K562 (cell line): Measurements from ENCODE around the gene CREB3L1. TPM values are rescaled to one million over a fixed set of nuclear protein-coding genes. Genes with fewer than 3 reads are reported as not detected.

Source experiments
- CBX2 ChIP-seq: fragments of 200-600 bp; sonication (generic); IDR thresholded peaks from one replicate; pipeline ENCODE4 v1.6.1; 2012; ENCODE audit warnings: mild to moderate bottlenecking, low read length, inconsistent platforms; ENCODE audit not compliant: insufficient read depth, poor library complexity, severe bottlenecking
- CREM ChIP-seq: IDR thresholded peaks from 2 replicates; pipeline ENCODE4 v1.6.1; 2014; ENCODE audit warnings: antibody characterized with exemption, low read depth
- EP400 ChIP-seq: fragments of 450-650 bp; IDR thresholded peaks from 2 replicates; pipeline ENCODE4 v1.6.1; 2017; ENCODE audit warnings: antibody characterized with exemption, mild to moderate bottlenecking, moderate library complexity
- ETV1 ChIP-seq: fragments of 450-650 bp; conservative IDR thresholded peaks from 2 replicates; pipeline ENCODE4 v1.6.1; 2016; ENCODE audit warnings: missing genetic modification characterization, control low read depth, low read depth, missing compliant biosample characterization
- IRF2 ChIP-seq: sonication (generic); formaldehyde crosslinking; IDR thresholded peaks from 2 replicates; pipeline ENCODE4 v1.8.1; 2022; ENCODE audit warnings: mild to moderate bottlenecking, missing genetic modification reagents
- JUN ChIP-seq, 2 experiments: sonication (generic) in 1 of 2; formaldehyde crosslinking in 1 of 2; IDR thresholded peaks; 2 replicates each; pipeline versions ENCODE4 v1.6.1 to v1.8.0; 2012 to 2022; ENCODE audit warnings: borderline replicate concordance in 2 of 2, mild to moderate bottlenecking in 2 of 2, improper control_type of control experiment in 1 of 2, low read depth in 1 of 2, low read length in 1 of 2, missing genetic modification reagents in 1 of 2
- MXI1 ChIP-seq: IDR thresholded peaks from 2 replicates; pipeline ENCODE4 v1.6.1; 2011; ENCODE audit warnings: low read depth, mild to moderate bottlenecking, improper control_type of control experiment, low read length
- MYC ChIP-seq, 2 experiments: fragments of 250-450 bp in 1 of 2; sonication (Bioruptor Pico) in 1 of 2; IDR thresholded peaks; 2 replicates each; pipeline versions ENCODE4 v1.5.1 to v1.6.1; 2012 to 2021; ENCODE audit warnings: low read depth in 2 of 2, borderline replicate concordance in 1 of 2, improper control_type of control experiment in 1 of 2, low read length in 1 of 2, mild to moderate bottlenecking in 1 of 2, moderate library complexity in 1 of 2
- NFATC3 ChIP-seq: fragments of 450-650 bp; IDR thresholded peaks from 2 replicates; pipeline ENCODE4 v1.6.1; 2017; ENCODE audit warnings: mild to moderate bottlenecking
- NFYB ChIP-seq: IDR thresholded peaks from 2 replicates; pipeline ENCODE4 v1.6.1; 2011; ENCODE audit warnings: mild to moderate bottlenecking, moderate library complexity; ENCODE audit not compliant: insufficient read length; ENCODE audit errors: extremely low read depth
- SMARCE1 ChIP-seq: fragments of 450-650 bp; IDR thresholded peaks from 2 replicates; pipeline ENCODE4 v1.7.1; 2016; ENCODE audit warnings: mild to moderate bottlenecking
- STAT5A ChIP-seq: IDR thresholded peaks from 2 replicates; pipeline ENCODE4 v1.6.1; 2012; ENCODE audit warnings: low read length, inconsistent platforms, borderline replicate concordance
- TCF3 ChIP-seq: sonication (generic); formaldehyde crosslinking; IDR thresholded peaks from 2 replicates; pipeline ENCODE4 v1.4.0; 2020; ENCODE audit warnings: mild to moderate bottlenecking, missing genetic modification reagents
- ZNF263 ChIP-seq: sonication (generic); formaldehyde crosslinking; IDR thresholded peaks from 2 replicates; pipeline ENCODE4 v1.8.0; 2022; ENCODE audit warnings: mild to moderate bottlenecking, missing genetic modification reagents, borderline replicate concordance
- ZNF311 ChIP-seq: fragments of 250-450 bp; sonication (Bioruptor Pico); IDR thresholded peaks from 2 replicates; pipeline ENCODE4 v1.4.0; 2020; ENCODE audit warnings: mild to moderate bottlenecking, moderate library complexity
- polyA plus RNA-seq, 8 experiments: library from polyadenylated mRNA; depleted of rRNA in 4 of 8; stranded (reverse) in 5 of 8; unstranded in 3 of 8; fragments of >200 nt; fragmentation: Nextera tagmentation in 2 of 8; fragmentation: Illumina TruSeq in 1 of 8; extraction: Ambion mirVana in 2 of 8; extraction: Trizol in 1 of 8; gene quantifications; 2 replicates each; pipeline versions ENCODE4 v1.2.1 to v1.2.3, GENCODE V29; 2011 to 2014; ENCODE audit warnings: inconsistent platforms in 1 of 8, missing spikeins in 1 of 8
- total RNA-seq, 7 experiments: library from RNA; depleted of rRNA in 6 of 7; stranded (reverse); fragments of >200 nt in 6 of 7; fragmentation: Illumina TruSeq in 2 of 7; extraction: Trizol in 2 of 7; gene quantifications; 2 replicates each; pipeline versions ENCODE4 v1.2.1 to v1.2.3, GENCODE V29; 2011 to 2021; ENCODE audit warnings: low replicate concordance in 1 of 7
- TF ChIP-seq, protein P1 (sequence below), 2 experiments: IDR thresholded peaks in 1 of 2; conservative IDR thresholded peaks in 1 of 2; 2 replicates each; pipeline ENCODE4 v1.6.1; 2016; ENCODE audit warnings: low read depth in 2 of 2, mild to moderate bottlenecking in 1 of 2, missing compliant biosample characterization in 1 of 2, missing genetic modification characterization in 1 of 2, moderate library complexity in 1 of 2
- TF ChIP-seq, protein P2 (sequence below): sonication (generic); formaldehyde crosslinking; IDR thresholded peaks from 2 replicates; pipeline ENCODE4 v1.8.1; 2022; ENCODE audit warnings: missing genetic modification reagents
- TF ChIP-seq, protein P3 (sequence below): fragments of 250-450 bp; sonication (Bioruptor Pico); IDR thresholded peaks from 2 replicates; pipeline ENCODE4 v1.5.0; 2021; ENCODE audit warnings: mild to moderate bottlenecking, borderline replicate concordance
- TF ChIP-seq, protein P4 (sequence below): fragments of 250-450 bp; sonication (Bioruptor Pico); IDR thresholded peaks from 2 replicates; pipeline ENCODE4 v1.8.0; 2022; ENCODE audit warnings: inconsistent platforms, mild to moderate bottlenecking, moderate library complexity, borderline replicate concordance

CREB3L1 gene
- total and polyA plus RNA-seq, 9 of the 15 experiments (the other 6 are each of a cell fraction or from before 2014, with no cell fraction given), result 1.2 to 27.6 (median 3.7) TPM

DNA sequence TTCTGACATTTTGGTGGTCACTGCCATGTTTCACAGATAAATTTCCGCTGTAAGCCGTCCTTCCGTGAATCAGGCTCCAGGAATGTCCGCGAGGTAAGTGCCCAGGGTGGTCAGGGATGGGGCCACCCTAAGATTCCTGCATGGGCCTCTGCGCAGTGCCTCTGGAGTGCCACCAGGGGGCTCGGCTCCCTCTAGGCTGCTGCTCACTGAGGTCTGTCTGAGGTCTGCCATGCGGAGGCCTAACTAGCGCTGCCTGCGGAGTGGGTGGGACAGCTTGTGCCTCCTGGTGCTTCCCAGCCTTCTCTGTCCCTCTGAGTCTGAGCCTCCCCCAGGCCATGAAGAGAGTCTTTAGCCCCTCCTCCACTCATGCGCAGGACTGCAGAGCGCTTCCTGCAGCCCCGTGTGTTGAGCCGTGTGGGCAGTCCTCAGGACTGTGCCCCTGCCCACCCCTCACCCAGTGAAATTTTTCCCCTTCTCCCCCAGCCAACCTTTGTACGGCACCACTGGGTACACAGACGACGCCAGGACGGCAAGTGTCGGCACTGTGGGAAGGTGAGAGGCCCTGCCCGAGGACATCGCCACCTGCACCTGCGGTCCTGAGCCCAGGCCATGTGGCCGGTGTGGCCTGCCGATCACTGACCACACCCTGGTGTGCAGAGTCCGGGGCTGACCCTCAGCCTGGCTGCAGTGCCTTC lies 92.1 kb downstream of the CREB3L1 start (continued):
- TF ChIP-seq, protein P1, sequence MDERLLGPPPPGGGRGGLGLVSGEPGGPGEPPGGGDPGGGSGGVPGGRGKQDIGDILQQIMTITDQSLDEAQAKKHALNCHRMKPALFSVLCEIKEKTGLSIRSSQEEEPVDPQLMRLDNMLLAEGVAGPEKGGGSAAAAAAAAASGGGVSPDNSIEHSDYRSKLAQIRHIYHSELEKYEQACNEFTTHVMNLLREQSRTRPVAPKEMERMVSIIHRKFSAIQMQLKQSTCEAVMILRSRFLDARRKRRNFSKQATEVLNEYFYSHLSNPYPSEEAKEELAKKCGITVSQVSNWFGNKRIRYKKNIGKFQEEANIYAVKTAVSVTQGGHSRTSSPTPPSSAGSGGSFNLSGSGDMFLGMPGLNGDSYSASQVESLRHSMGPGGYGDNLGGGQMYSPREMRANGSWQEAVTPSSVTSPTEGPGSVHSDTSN (CRISPR knock-in tag; IDR thresholded peaks at IDR 0.05; ENCODE audit: low read depth), result no peak
- TF ChIP-seq, protein P1 (tag; conservative IDR thresholded peaks at IDR 0.05; ENCODE audit: low read depth), result no peak
- 0 out of 2 replicates have a peak, but pooled peaks have one; percentile 29 for TF ChIP-seq MXI1
- no peak for TF ChIP-seq EP400
- TF ChIP-seq, protein P2, sequence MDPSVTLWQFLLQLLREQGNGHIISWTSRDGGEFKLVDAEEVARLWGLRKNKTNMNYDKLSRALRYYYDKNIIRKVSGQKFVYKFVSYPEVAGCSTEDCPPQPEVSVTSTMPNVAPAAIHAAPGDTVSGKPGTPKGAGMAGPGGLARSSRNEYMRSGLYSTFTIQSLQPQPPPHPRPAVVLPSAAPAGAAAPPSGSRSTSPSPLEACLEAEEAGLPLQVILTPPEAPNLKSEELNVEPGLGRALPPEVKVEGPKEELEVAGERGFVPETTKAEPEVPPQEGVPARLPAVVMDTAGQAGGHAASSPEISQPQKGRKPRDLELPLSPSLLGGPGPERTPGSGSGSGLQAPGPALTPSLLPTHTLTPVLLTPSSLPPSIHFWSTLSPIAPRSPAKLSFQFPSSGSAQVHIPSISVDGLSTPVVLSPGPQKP (CRISPR knock-in tag), result no peak
- no peak for TF ChIP-seq STAT5A
- no peak for TF ChIP-seq CBX2
- no peak for TF ChIP-seq NFATC3
- TF ChIP-seq ETV1 (tag), result no peak
- TF ChIP-seq, protein P3, sequence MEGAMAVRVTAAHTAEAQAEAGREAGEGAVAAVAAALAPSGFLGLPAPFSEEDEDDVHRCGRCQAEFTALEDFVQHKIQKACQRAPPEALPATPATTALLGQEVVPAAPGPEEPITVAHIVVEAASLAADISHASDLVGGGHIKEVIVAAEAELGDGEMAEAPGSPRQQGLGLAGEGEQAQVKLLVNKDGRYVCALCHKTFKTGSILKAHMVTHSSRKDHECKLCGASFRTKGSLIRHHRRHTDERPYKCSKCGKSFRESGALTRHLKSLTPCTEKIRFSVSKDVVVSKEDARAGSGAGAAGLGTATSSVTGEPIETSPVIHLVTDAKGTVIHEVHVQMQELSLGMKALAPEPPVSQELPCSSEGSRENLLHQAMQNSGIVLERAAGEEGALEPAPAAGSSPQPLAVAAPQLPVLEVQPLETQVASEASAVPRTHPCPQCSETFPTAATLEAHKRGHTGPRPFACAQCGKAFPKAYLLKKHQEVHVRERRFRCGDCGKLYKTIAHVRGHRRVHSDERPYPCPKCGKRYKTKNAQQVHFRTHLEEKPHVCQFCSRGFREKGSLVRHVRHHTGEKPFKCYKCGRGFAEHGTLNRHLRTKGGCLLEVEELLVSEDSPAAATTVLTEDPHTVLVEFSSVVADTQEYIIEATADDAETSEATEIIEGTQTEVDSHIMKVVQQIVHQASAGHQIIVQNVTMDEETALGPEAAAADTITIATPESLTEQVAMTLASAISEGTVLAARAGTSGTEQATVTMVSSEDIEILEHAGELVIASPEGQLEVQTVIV (CRISPR knock-in tag), result no peak
- 0 out of 2 replicates have a peak, but pooled peaks have one; percentile 16 for TF ChIP-seq CREM
- TF ChIP-seq IRF2 (CRISPR knock-in tag), result no peak
- no peak for TF ChIP-seq ZNF263 (CRISPR knock-in tag)
- no peak; the same call in 1 of the 2 replicates for TF ChIP-seq JUN (IDR thresholded peaks at IDR 0.05; ENCODE audit: borderline replicate concordance, low read depth, low read length)
- no peak for TF ChIP-seq JUN (CRISPR knock-in tag; IDR thresholded peaks at IDR 0.05; ENCODE audit: borderline replicate concordance)
- TF ChIP-seq ZNF311 (CRISPR knock-in tag), result no peak
- no peak for TF ChIP-seq TCF3 (CRISPR knock-in tag)
- no peak for TF ChIP-seq NFYB
- TF ChIP-seq, protein P4, sequence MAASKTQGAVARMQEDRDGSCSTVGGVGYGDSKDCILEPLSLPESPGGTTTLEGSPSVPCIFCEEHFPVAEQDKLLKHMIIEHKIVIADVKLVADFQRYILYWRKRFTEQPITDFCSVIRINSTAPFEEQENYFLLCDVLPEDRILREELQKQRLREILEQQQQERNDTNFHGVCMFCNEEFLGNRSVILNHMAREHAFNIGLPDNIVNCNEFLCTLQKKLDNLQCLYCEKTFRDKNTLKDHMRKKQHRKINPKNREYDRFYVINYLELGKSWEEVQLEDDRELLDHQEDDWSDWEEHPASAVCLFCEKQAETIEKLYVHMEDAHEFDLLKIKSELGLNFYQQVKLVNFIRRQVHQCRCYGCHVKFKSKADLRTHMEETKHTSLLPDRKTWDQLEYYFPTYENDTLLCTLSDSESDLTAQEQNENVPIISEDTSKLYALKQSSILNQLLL, result no peak
- no peak for TF ChIP-seq SMARCE1
- no peak for TF ChIP-seq MYC (IDR thresholded peaks at IDR 0.05; ENCODE audit: low read depth, low read length)
- TF ChIP-seq MYC (CRISPR knock-in tag; IDR thresholded peaks at IDR 0.05; ENCODE audit: borderline replicate concordance, low read depth), result no peak
